Endodermal cell (in vitro differentiated cells): ENCODE data around the gene ZNRD2. TPM values are rescaled to one million over a fixed set of nuclear protein-coding genes. Genes with fewer than 3 reads are reported as not detected.
A peak's percentile ranks its signal among the peaks of the same experiment; 100 is the strongest.

Experiments
- DNase-seq: peaks from one replicate; pipeline ENCODE4 v3.0.0-alpha.2; 2017
- H3K27ac ChIP-seq: 2 replicates; pipeline ENCODE4 v1.5.1; 2013; ENCODE audit warnings: mild to moderate bottlenecking, low read depth, low read length, moderate library complexity
- H3K27me3 ChIP-seq: 2 replicates; pipeline ENCODE4 v1.6.1; 2013; ENCODE audit warnings: mild to moderate bottlenecking, low read length, moderate library complexity; ENCODE audit not compliant: insufficient read depth, control insufficient read depth, poor library complexity, severe bottlenecking
- H3K36me3 ChIP-seq: 2 replicates; pipeline ENCODE4 v1.7.0; 2013; ENCODE audit warnings: mild to moderate bottlenecking, low read length, moderate library complexity; ENCODE audit not compliant: control insufficient read depth, insufficient read depth
- H3K4me1 ChIP-seq: one replicate; pipeline ENCODE4 v1.7.0; 2013; ENCODE audit warnings: low read length; ENCODE audit not compliant: control insufficient read depth, insufficient read depth
- H3K4me3 ChIP-seq: 2 replicates; pipeline ENCODE4 v1.5.1; 2013; ENCODE audit warnings: mild to moderate bottlenecking, low read length, moderate library complexity
- H3K9ac ChIP-seq: 2 replicates; pipeline ENCODE4 v1.6.1; 2013; ENCODE audit warnings: mild to moderate bottlenecking, low read length, moderate library complexity; ENCODE audit not compliant: poor library complexity, severe bottlenecking; ENCODE audit errors: extremely low read depth
- H3K9me3 ChIP-seq: 2 replicates; pipeline ENCODE4 v1.6.1; 2013; ENCODE audit warnings: mild to moderate bottlenecking, low read length, moderate library complexity; ENCODE audit not compliant: control insufficient read depth
- H3K27ac Mint-ChIP-seq: 2 replicates; pipeline ENCODE4 v1.8.0; 2020; ENCODE audit warnings: mixed read lengths
- H3K27me3 Mint-ChIP-seq: 2 replicates; pipeline ENCODE4 v1.8.0; 2021; ENCODE audit warnings: mild to moderate bottlenecking, mixed read lengths; ENCODE audit not compliant: insufficient read depth
- H3K36me3 Mint-ChIP-seq: 2 replicates; pipeline ENCODE4 v1.8.0; 2020; ENCODE audit warnings: low read depth, mixed read lengths
- H3K4me1 Mint-ChIP-seq: 2 replicates; pipeline ENCODE4 v1.8.0; 2020; ENCODE audit warnings: mixed read lengths
- H3K4me3 Mint-ChIP-seq: 2 replicates; pipeline ENCODE4 v1.8.0; 2020; ENCODE audit warnings: mild to moderate bottlenecking, moderate library complexity, mixed read lengths
- H3K9me3 Mint-ChIP-seq: 2 replicates; pipeline ENCODE4 v1.8.0; 2020; ENCODE audit warnings: mild to moderate bottlenecking, mixed read lengths
- CTCF ChIP-seq: fragments of 200-600 bp; sonication (generic); conservative IDR thresholded peaks from 2 replicates; pipeline ENCODE4 v1.5.0; 2021; ENCODE audit warnings: antibody characterized with exemption, mild to moderate bottlenecking
- WGBS, 2 experiments: methylation state at CpG; one replicate each; pipeline versions ENCODE4 v1.1.5 to v1.1.7; 2013; ENCODE audit warnings: missing lambda C conversion rate in 2 of 2, mixed read lengths in 1 of 2; ENCODE audit not compliant: insufficient coverage in 1 of 2, insufficient read length in 1 of 2; 5-methylcytosine and 5-hydroxymethylcytosine counted together
- total RNA-seq, 2 donors: library from RNA; stranded (reverse); fragmentation: NEBNext Ultra II Directional in 1 of 2; extraction: Animal tissue kit (Norgen Biotek cat#: 25700) in 1 of 2; gene quantifications; 2 replicates in 1 of 2; 3 replicates in 1 of 2; pipeline ENCODE4 v1.2.1, GENCODE V29; 2021

The ZNRD2 gene
- total RNA-seq, 2 donors from 2014 or later: 32.8 to 36.5 TPM

- Histone ChIP-seq H3K4me1 (peaks cover 10% of the 10 kb centered on the region), H3K4me3 (peak overlapping the region; percentile 88), H3K27ac (no peak overlapping the region), H3K9ac (no peak overlapping the region), H3K36me3 (no peaks in the 10 kb centered on the region), H3K27me3 (peaks cover 16% of the 10 kb centered on the region), H3K9me3 (no peaks in the 10 kb centered on the region)
- TF ChIP-seq CTCF: no peak
- Mint-ChIP-seq H3K4me1 (peaks cover 35% of the 10 kb centered on the region), H3K36me3 (peaks cover 11% of the 10 kb centered on the region), H3K27me3 (peaks cover 15% of the 10 kb centered on the region), H3K27ac (peak overlapping the region; percentile 76), H3K9me3 (no peaks in the 10 kb centered on the region), H3K4me3 (peak overlapping the region; percentile 97)
- WGBS, 2 experiments: 83 to 87% methylated on average over 9 of the region's 9 CpGs
- no peak for DNase-seq
Measured at GRCh38 chr11:65571420-65571819, 1.1 kb downstream of the ZNRD2 start.

GRCh38 chr11:65571940-65572339, 1.7 kb downstream of the ZNRD2 start:
- H3K9me3 ChIP-seq: no peaks in the 10 kb centered on the region
- H3K36me3 ChIP-seq: no peaks in the 10 kb centered on the region
- H3K4me3 ChIP-seq: peak overlapping the region; percentile 88
- Mint-ChIP-seq H3K36me3 (peaks cover 11% of the 10 kb centered on the region), H3K4me3 (peak overlapping the region; percentile 97), H3K27ac (peak overlapping the region; percentile 76), H3K27me3 (peaks cover 21% of the 10 kb centered on the region), H3K9me3 (no peaks in the 10 kb centered on the region), H3K4me1 (peaks cover 35% of the 10 kb centered on the region)
- H3K27ac ChIP-seq: no peak overlapping the region
- H3K4me1 ChIP-seq: peaks cover 10% of the 10 kb centered on the region
- peak; percentile 73 for TF ChIP-seq CTCF
- H3K27me3 ChIP-seq: peaks cover 21% of the 10 kb centered on the region
- DNase-seq: peak; percentile 88
- H3K9ac ChIP-seq: no peak overlapping the region
- WGBS, 2 experiments: 10 to 18% methylated on average over 4 to 11 of the region's 11 CpGs

- Histone ChIP-seq H3K36me3 (no peaks in the 10 kb centered on the region), H3K27ac (peak within 1 kb of the TSS; percentile 40), H3K9me3 (no peaks in the 10 kb centered on the region), H3K4me1 (peaks cover 10% of the 10 kb centered on the region), H3K27me3 (peaks cover 25% of the 10 kb centered on the region), H3K4me3 (peak within 1 kb of the TSS; percentile 88), H3K9ac (no peak within 1 kb of the TSS)
- peaks cover 11% of the 10 kb centered on the region for H3K36me3 Mint-ChIP-seq
- H3K4me1 Mint-ChIP-seq: peaks cover 35% of the 10 kb centered on the region
- peaks cover 26% of the 10 kb centered on the region for H3K27me3 Mint-ChIP-seq
- WGBS, 2 experiments: 1% methylated on average over 34 to 86 of the region's 86 CpGs
- peak within 1 kb of the TSS; percentile 97 for H3K4me3 Mint-ChIP-seq
- peak within 1 kb of the TSS; percentile 76 for H3K27ac Mint-ChIP-seq
- no peak for TF ChIP-seq CTCF
- no peaks in the 10 kb centered on the region for H3K9me3 Mint-ChIP-seq
- peak; percentile 94 for DNase-seq
Measured at GRCh38 chr11:65572356-65573051, 2.2 kb downstream of the ZNRD2 start, which contains the start of gene FAM89B. Gene FAM89B (plus strand): TSS chr11:65572538. CDS start chr11:65572670, 132 bp downstream.
